ENCODE measurements around the gene COLGALT1.

Gene COLGALT1

DNA sequence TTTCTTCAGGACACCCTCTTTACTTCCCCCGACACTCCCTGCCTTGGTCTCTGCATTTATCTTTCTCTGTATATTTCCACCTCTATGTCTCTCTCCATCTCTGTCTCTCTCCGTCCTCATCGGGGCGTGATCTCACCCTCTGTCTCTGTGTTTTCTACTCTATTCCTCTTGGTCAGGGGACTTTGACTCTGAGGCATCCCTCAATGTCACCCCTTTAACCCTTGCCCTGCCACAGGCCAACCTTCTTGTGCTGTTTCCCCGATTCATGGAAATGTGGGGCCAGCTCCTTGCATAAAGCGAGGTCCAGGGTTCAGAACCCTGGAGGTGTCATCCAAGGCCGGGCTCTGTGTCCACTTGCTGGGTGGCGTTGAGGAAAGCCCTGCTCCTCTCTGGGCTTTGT lies 46.8 kb downstream of the COLGALT1 start:
- DNase-seq: no peak

DNA sequence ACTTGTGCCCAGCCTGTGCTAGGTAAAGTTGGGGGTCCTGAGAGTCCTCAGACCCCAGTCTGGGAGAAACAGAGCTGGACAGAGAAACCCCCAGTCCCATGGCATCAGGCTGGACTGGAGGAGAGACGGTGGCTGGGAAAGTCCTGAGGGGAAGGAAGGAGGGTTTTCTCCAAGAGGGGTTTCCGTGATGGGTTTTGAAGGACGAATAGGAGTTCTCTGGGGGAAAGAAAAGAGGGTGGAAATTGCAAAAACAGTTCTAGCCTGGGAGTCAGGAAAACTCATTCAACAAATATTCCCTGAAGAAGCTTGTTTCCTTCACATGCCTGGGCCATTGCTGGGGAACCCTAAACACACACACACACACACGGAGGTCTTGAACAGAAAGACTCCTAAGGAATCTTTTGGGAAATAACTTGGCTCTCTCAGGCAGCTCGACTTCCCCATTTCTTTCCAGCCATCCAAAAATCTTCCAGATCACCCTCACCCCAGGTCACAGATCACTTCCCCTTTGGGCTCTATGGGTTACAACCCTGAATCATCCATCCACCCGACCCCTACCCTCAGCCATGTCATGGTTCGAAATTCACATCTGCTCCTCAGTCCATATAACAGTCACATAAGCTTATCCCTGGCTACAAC lies 47.5 kb downstream of the COLGALT1 start:
- DNase-seq: no peak

DNA sequence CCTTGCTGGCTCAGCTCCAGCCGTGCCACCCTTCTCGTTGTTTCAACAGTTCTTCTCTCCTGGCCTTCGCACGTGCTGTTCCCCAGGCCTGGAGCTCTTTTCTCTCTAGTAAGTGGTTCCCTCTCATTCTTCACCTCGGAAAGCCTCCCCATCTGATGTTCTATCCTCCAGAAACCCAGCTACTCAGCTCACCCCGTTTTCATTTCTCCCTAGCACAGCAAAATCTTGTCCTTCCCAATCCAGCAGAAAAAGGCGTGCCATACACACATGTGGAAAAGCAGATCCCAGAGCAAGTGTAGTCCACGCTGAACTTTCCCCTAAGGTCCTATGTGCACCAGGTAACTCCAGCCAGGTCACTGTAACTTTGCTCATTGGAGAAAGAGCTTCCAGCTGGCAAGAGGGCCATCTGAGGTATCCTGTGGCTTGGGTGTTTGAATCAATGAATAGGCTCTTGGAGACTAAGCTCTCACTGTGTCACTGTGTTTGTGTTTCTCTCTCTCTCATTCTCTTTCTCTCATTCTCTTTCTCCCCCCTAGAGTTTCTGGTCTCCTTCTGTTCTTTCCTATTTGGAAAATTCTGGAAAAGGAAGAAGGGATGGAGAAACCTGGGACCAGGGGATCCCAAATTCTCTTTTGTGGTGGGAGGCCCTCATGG lies 49.0 kb downstream of the COLGALT1 start:
- no peak for DNase-seq

DNA sequence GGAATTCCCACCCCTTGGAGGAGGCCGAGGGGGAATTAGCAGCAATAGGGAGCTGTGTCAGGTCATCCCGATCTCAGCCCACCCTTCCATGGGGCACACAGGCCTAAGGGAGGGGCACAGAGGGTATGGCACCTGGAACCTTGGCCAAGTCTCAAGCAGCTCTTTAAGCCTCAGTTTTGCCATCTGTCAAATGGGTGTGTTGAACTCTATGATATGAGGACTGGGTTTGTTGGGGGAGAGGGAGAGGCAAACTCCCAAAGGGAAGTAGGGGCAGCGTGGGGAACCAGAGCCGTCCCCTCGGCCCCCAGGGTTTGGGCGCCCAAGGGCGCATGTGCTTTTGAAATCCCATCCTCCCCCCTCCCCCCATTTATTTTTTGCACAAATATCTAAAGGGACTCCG lies 49.7 kb downstream of the COLGALT1 start:
- DNase-seq: no peak

DNA sequence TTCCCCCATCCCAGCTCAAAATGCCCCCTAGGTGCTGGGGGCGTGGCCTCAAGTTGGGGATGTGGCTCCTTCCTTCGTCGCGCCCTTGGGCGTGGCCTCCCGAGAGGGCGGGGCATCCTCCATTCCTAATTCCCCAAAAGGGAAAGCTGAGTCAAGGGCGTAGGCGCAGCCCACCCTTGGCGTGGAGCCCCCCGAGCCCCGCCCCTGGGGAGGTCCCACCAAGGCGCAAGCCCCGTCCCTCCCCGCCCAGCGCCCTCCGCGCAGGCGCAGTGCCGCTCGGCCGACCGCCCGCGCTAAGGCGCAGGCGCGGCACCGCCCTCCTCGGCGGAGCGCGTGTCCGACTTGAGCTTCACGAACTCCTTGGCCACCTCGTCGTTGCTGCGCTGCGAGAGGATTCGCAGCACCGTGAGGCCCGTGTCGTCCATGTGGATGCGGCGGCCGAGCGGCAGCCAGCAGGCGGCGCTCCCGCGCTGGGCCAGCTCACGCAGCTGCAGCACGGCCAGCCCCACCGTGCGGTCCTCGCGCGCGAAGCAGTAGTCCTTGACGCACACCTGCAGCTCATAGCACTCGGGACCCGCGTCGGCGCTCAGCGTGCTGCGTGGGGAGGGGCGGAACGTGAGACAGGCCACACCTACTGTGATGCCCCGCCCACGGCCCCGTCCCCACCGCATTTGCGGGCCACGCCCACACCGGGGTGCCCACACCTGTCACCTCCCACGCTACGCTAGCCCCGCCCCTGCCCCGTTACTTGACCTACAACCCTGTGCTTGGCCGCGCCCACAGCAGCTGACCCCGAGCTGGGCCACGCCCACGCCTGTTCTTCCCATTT lies 50.5 kb downstream of the COLGALT1 start:
- peak; percentile 78 to 82 for DNase-seq

DNA sequence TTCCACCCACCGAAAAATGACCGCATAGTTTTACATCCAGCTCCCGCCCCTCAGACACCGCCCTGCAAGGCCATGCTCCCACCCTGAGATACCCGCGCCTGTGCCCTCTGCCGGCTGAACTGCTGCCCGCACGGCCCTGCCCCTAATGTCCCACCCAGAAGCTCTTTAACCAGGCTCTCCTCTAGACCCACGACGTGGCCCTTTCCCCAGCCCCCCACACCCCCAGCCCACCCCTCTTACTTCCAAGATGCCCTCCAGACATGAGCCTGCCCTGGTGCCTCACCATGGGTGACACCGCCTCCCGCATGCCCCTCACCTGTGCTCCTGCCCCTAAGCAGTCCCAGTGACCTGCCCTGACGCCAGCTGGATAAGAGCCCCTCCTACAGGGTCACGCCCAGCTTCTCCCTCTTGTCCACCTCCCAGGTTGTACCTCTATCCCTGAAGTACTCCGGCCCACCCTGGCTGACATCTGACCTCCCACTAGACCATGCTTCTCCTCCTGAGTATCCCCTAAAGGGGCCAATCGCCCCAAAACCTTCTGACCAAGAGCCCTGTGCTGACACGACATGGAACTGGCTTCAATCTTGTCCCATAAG lies 51.2 kb downstream of the COLGALT1 start:
- no peak for DNase-seq

DNA sequence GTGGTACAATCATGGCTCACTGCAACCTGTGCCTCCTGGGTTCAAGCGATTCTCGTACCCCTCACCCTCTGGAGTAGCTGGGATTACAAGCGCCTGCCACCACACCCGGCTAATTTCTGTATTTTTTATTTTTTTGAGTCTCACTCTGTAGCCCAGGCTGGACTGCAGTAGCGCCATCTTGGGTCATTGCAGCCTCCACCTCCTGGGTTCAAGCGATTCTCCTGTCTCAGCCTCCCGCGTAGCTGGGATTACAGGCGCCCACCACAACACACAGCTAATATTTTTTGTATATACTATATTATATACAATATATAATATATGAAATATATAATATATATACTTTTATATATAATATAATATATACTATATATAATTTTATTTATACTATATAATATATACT lies 52.5 kb downstream of the COLGALT1 start:
- no peak for DNase-seq

DNA sequence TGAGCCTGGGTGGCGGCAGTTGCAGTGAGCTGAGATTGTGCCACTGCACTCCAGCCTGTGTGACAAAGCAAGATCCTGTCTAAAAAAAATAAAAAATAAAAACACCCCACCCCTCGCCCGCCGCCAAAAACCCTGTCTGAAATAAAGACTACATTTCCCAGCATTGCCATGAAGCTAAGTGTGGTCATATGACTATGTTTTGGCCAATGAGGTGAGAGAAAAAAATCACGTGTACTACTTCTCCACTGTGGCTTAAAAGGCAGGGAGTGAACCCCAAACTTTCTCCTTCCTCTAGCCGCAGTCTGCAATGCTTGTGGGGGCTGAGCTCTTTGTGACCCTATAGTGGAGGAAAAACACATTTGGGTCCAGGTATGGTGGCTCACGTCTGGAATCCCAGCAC lies 54.9 kb downstream of the COLGALT1 start:
- DNase-seq: no peak

DNA sequence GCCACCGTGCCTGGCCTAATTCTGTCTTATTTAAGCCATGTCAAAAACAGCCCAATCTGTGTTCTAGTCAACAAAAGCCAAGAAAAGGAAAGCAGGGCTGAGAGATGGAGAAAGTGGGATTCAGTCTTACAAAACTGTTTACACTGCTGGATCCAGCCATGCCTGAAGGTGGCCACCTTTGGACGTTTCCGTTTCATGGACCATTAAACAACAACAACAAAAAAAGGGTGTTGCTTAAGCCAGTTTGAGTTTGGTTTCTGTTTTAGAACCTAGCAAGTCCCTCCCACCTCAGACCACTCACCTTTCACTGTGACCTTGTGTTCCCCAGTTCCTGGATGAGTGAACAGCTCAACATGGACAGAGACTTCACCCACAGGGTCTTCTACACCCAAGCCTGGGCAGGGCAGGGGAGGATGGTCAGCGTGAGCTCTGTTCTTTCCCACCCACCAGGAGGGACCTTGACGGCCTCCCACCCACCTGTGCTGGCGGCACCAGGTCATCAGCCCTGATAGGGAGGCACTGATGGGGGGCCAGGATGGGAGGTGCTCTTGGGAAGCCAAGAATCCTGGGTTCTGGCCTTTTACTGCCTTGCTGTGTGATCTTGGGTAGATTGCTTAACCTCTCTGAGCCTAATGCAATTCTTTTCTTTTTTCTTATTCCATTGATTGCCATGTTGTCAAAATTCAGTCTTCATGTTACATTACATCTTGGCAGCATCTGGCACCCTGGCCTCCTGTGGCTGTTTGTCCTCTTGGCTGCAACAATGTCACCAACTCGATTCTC lies 56.2 kb downstream of the COLGALT1 start:
- DNase-seq: no peak

DNA sequence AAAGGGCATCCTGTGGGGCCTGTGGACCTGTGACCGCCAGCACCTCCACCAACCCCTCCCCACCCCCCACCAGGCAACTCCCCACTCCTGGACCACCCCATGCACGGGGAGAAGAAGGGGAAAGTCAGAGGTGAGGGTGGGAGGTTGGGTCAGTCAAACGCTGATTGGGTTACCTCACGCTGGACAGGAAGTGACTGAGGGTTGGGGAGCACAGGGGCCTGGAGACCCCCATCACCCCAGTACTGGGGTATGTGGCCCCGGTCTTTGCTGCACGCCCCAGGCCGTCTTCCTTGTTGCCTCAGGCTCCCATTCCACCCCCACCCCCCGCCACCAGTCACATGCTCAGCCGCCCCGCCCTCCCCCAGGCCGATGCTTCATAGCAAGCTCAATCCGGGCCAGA lies 59.0 kb downstream of the COLGALT1 start:
- DNase-seq: no peak

DNA sequence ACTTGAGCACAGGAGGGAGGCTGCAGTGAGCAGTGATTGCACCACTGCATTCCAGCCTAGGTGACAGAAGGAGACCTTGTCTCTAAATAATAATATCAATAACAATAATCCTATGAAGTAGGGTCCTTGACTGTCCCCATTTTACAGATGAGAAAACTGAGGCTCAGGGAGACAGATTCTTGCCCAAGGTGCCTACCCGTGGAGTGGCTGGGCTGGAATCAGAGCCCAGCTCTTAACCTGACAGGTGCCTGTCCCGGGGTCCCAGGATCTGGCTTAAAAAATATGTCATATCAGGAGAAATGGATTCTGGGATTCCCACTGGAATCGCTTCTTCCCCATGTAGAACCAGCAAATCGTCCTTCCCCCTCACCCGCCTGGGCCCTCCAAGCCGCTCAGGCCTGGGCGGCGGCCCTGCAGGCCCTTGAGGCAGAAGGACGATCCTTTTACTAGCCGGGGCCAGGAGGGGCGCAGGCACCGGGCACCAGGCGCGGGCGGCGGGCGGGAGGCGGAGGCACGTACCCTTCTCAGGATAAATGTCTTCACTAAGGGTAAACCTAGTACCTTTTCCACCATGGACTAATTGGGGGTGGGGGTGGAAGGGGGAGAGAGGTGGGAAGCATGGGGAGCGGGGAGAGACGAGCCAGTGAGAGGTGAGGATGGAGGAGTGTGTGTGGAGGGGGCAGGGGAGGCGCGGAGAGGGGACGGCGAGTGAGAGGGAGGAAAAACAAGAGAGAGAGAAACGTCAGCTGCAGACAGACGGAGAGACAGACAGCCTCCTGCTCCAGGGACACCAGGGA lies 60.6 kb downstream of the COLGALT1 start:
- no peak for DNase-seq

DNA sequence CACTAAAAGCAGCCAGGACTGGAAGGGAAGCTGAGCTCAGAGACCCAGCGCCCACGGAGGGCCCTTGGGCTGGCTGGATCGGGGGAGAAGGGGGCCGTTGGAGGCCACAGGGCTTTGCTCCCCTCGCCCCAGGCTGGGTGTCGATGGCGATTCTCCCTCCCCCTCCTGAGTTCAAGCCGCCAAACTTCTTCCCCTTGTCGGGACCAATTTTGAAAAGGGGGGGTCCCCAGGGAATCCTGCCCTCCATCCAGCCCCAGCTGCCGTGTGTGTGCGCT lies 61.2 kb downstream of the COLGALT1 start:
- no peak for DNase-seq

DNA sequence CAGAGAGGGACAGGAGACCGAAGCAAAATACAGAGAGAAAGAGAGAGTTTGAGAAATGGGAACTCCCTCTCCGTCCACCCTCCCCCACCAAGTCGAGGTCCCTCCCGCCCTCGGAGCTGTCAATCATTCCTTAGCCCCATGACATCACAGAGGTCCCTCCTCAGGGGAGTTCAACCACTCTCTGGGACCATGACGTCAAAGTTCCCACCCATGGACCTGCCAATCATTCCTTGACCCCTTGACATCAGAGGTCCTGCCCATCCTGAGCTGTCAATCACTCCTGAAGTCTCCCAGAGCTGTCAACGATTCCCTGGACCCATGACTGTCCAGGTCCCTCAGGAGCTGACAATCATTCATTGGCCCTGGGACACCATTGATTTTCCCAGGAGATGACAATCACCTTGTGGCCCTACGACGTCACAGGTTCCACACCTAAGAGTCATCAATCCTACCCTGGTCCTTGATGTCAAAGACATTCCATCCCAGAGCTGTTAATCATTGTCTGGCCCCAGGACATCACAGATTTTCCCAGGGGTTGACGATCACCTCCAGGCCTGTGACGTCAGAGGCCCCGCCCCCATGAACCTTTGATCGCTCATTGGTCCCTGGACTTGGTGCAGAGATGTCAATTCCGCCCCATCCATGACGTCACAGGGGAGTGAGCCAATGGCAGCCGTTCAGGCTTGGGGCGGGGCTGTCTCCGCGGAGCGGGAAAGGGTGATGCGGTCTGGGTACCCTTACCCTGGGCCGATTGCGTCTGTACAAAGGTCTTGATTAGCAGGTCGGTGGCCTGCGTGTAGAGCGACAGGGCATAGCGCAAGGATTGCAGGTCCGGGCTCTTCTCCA lies 61.7 kb downstream of the COLGALT1 start:
- no peak for DNase-seq

DNA sequence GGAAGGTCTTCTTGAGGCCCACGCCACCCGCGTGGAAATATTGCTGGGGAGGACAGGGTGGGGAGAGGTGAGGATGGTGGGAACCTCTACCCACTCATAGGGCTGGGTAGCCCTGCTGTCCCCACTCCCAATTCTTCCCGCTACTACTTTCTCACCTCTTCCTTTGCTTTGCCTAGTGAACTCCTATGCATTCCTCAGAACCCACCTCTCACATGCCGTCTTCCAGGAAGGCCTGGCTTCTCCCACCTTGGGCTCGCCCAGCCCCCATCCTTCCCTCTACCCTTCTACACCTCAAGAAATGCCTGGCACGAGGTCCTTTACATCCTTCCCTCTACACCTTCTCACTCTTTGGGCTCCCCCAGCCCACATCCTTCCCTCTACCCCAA lies 62.4 kb downstream of the COLGALT1 start:
- DNase-seq: no peak

DNA sequence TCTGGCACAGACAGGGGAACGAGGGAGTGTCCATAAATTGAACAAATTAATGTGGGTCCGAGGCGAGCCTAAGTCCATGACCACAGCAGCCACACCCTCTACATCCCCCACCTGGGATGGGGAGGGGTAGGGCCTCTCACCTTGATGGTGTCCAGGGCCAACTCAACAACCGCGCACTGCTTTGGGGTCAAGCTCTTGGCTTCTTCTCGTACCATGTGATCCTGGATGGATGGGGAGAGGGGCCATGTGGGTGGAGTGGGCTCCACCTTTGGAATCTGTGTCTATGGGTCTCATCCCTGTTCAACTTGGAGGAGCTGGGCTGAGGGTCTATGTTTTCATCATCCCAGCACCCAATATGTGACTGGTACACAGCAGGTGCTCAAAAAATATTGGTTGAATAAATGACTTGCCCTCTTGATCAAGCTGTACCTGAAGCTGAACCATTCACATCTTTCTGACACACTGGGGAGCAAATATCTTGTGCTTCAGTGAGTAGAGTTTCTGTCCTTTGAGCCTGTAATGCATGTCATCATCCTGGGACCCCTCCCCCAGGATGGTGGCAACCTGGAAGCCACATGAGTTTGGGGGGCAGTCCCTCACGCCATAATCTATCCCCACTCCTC lies 62.9 kb downstream of the COLGALT1 start:
- DNase-seq: no peak

DNA sequence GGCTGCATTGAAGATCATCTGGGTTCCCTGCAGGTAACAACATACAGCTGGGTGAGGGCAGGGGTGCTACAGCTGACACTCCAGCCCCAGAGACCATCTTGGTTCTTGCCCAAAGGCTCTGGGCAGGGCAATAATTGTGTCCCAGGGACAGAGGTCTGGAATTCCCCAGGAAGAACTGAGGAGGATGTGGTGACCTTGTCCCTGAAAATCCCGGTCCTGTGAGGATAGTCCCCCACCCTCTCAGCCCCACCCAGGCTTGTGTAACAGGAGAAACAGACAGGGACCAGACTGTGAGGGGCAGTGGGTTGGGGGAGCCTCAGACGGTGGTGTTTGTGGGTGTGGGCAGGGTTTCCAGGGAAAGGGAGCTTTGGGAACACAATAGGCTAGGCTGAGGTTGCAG lies 63.5 kb downstream of the COLGALT1 start:
- DNase-seq: no peak

DNA sequence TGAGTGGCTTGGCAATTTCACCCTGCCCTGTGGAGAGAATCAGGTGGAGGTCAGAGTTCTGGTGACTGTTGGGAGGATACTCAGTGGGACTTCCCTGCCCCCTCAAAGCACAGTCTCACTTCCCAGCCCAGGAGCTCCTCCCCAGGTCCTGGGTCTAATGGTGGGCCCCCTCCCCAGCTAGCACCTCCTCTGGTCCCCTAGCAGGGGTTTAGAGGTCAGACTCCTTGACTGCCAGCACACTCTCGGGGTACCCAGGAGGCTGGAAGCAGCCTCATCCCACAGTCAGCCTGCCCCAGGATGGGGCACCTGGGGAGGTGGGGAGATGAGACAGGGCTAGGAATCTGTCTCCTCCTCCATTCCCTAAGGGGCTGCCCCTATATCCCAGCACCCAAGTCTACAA lies 65.2 kb downstream of the COLGALT1 start:
- no peak for DNase-seq

DNA sequence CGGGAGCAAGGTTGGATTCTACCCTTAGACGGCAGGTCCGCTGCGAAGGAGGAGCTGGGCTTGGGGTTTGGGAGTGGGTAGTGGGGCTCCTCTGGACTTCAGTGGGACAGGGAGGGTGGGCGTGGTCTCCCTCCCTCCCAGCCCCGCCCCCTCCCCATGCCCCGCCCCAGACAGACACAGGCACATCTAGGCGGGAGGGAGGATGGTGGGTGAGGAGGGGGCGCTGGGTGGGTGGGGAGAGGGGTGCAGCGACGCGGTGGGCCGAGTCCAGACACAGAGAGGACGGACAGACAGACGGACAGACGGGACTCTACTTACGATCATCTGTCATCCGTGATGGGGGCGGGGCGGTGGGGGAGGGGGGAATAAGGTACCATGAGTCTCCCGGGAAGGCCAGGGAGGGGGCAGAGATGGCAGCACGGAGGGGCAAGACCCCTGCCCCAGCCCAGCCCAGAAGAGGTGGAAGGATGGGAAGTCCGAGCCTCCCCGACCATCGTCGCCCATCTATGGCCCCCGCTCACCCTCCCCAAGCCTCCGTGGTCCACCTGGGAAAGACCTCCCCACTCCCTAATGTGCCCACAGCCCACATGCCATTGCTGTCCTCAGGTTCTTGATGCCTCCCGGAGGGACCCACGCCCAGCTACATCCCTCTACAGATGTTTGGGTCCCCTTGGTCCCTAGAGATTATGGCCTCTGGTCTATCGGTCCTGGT lies 67.9 kb downstream of the COLGALT1 start:
- DNase-seq: no peak

DNA sequence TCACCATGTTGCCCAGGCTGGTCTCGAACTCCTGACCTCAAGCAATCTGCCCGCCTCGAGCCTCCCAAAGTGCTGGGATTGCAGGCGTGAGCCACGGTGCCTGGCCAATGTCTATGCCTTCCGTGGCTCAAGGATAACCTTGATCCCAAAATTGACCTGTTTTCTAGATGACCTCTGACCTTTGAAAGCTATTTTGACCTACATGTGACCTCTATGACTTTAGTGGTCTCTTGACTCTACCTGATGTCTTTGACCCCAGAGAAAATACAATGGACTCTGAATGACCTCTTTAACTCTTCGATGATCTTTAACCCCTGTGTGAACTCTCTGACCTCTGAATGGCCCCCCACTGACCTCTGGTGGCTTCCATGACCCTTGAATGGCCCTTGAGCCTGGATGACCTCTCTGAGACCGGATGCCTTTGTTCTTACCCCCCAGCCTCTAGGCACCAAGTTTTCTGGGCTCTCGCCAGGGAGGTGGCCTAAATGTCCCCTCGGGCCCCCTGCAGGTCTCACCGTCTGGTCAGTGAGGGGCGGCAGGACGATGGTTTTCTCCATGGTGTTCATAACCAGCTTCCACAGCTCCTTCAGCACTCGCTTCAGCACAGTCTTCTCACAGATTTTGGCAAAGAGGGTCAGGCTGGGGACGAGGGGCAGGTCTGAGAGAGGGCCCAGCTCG lies 69.0 kb downstream of the COLGALT1 start:
- no peak for DNase-seq

DNA sequence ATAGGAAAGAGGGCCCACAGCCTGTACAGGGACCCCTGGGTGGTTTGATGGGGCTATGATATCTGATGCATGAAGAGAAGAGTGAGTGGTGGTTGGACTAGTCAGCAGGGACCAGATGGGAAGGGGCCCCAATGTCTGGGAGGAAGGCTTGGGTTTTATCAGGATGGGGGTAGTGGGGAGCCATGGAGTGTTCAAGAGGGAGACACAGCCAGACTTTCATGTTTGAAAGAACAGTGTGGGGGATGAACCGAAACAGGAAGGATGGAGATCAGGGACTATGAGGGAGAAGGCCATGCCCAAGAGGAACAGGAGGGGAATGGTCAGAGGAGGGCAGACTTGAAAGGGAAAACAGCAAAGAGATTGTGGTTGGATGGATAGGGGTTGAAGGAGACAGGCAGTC lies 69.6 kb downstream of the COLGALT1 start:
- no peak for DNase-seq
